NCI-H69 (cell line): ENCODE results near the gene PKLR.
"Not testable (repeated sequence)": the region's sequence is repeated elsewhere in the genome, so short reads cannot be mapped to it uniquely, and the experiment has no call there.

Source experiments
- DNase-seq: peaks from one replicate; lab custom pipeline; 2025; lab: John Stamatoyannopoulos, UW

The PKLR gene

GRCh38 chr1:155301342-155301841, at the start of gene PKLR:
Gene PKLR (minus strand): TSS chr1:155301438. CDS start chr1:155301395, 43 bp downstream.
- no peak for DNase-seq

GRCh38 chr1:155342842-155343241, 41.6 kb upstream of the PKLR start:
- no peak for DNase-seq

GRCh38 chr1:155339515-155340097, 38.4 kb upstream of the PKLR start:
- DNase-seq = no peak

GRCh38 chr1:155334962-155335361, 33.7 kb upstream of the PKLR start:
- no peak for DNase-seq

- DNase-seq = no peak
Observed at GRCh38 chr1:155329980-155330598, 28.9 kb upstream of the PKLR start.

GRCh38 chr1:155328856-155329255, 27.6 kb upstream of the PKLR start:
- DNase-seq = not testable (repeated sequence)

GRCh38 chr1:155327981-155328380, 26.7 kb upstream of the PKLR start:
- no peak for DNase-seq

- no peak for DNase-seq
Observed at GRCh38 chr1:155326631-155327037, 25.4 kb upstream of the PKLR start.

- DNase-seq = no peak
Observed at GRCh38 chr1:155326020-155326526, 24.8 kb upstream of the PKLR start.

GRCh38 chr1:155325603-155325893, 24.3 kb upstream of the PKLR start:
- DNase-seq = no peak

GRCh38 chr1:155324717-155325602, 23.7 kb upstream of the PKLR start:
- peak; percentile 83 for DNase-seq

- DNase-seq = peak; percentile 98
Observed at GRCh38 chr1:155324037-155324716, 22.9 kb upstream of the PKLR start.

GRCh38 chr1:155323729-155324036, 22.4 kb upstream of the PKLR start:
- DNase-seq = peak; percentile 89

- DNase-seq = peak; percentile 91
Observed at GRCh38 chr1:155322953-155323728, 21.9 kb upstream of the PKLR start.

GRCh38 chr1:155322571-155322952, 21.3 kb upstream of the PKLR start:
- DNase-seq = peak; percentile 58

GRCh38 chr1:155321639-155322503, 20.6 kb upstream of the PKLR start:
- DNase-seq = peak; percentile 37

GRCh38 chr1:155320661-155321617, 19.7 kb upstream of the PKLR start, which contains the start of gene RUSC1:
Gene RUSC1 (plus strand): TSS chr1:155320894. CDS start chr1:155321774, 880 bp downstream.
- peak; percentile 89 for DNase-seq

GRCh38 chr1:155320252-155320651, 19.0 kb upstream of the PKLR start:
- no peak for DNase-seq

- DNase-seq = no peak
Observed at GRCh38 chr1:155319536-155319935, 18.3 kb upstream of the PKLR start.
